HG03378 (cell line): Measurements from ENCODE around the gene TPMT.

Source experiments
- ATAC-seq: cut with Tn5 transposase; IDR thresholded peaks from one replicate; pipeline ENCODE4 v1.9.1; 2021; ENCODE audit warnings: mild to moderate bottlenecking, moderate library complexity; ENCODE audit not compliant: unreplicated experiment

The TPMT gene

DNA sequence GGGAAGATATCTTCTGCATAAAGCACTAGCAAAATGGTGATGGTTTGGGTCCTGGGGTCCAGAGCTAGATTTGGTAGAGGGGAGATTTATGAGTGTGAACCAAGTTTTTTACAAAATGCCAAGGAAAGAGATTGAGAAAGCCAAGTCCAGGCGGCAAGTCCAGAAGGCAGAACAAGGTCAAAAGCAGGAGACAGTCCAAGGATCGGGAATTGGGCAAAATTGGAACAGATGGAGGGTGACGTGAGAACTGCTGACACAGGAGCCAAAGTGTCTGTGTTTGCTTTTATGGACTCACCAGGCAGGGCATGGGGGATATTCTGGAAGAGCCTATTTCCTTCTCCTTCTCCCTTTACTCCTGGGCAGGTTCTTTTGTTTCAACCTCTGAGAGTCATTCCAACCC, 36.5 kb downstream of the TPMT start:
- ATAC-seq = no peak

DNA sequence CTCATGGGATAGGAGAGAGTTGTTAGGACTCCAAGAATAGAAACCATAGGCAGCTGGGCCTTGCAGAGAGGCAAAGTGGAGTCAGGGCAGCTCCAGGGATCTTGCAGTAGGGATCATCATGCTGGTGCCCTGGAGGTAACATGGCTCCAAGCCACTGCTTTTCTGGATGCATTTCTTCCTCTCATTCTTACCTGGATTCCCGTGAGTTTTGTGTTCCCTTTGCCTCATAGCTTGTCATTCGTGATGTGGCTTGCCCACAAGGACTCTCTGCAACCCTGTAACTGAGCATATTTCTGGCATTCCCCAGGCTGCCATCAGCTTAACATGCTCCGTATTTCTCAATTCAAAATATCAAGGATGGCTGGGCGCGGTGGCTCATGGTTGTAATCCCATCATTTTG, 37.7 kb downstream of the TPMT start:
- no peak for ATAC-seq

DNA sequence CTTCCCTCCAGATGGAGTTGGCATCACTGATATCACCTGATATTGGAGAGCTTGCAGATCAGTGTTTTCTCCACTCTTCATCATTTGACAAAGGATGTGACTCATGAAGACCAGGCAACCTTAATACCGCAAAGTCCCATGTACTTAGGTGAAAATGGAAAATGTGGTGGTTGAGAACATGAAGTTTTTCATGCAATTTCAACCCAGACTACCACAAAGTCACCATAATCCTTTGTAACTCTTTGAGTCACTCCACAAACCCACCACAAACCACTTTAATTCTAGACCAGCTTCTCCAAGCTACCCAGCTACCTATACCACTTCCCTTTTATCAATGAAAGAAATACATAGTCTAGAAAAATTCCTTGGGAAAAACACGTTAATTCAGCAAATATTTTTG, 39.5 kb downstream of the TPMT start:
- no peak for ATAC-seq

DNA sequence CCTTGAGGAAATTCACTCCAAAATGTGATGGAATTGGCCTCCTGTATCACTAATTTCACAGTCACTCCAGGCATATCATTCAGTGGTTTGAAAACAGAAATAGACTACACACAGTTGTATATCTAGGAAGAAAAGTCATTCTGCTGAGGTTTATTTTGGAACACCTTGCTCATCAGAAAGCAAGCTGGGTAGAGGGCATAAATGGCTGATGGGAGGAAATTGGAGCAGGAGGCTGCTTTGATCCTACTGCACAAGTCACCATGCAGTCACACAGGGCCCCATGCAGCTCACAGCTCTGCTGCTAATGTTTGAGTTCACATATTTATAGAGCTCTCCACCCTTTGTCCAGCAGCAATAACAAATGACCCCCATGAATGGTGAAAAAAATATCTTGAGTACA, 44.7 kb downstream of the TPMT start:
- ATAC-seq = no peak

DNA sequence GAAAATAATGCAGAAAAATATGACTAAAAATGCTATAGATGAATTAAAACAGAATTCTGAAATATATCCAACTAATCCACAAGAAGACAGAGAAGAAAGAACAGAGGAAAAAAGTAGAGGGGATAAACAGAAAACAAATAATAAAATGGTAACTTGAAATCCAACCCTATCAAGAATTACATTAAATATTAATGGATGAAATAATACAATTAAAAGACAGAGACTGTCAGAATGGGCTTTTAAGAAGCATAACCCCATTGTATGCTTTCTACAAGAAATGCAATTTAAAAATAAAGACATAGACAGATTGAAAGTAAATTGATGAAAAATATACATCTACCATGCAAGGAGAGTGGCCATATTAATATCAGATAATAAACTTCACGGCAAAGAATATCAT, 47.8 kb downstream of the TPMT start:
- ATAC-seq = no peak

DNA sequence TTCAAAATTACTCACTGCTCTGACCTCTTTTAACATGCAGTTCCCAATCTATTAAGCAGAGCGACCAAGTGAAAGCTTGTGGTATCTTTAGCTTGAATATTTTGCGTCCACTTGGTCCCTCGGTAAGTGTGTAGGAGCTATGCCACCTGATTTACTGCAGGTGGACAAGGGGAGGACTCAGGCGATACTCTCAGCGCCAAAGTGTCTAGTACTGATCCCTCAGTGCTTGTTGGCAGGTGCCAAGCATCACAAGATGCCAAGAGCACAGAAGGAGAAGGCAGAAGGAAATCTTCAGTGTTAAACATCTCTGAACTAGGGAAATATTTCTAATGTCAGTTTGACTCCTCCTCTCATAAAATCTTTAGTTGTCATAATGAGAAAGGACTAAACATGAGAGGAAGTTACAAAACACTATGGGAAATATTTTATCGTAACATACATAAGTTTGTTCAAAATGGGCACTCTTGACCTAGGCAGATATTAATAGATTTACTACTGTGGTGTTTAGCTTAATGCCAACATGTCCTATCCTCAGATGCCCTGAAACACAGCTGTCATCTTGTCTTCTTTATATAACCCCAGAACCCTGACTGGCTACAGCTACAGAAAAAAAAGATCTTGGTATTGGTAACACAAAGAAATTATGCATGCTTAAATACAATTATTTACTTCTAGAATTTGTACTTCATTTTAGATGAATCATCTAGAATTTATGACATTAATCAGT, 51.9 kb downstream of the TPMT start:
- ATAC-seq = no peak

DNA sequence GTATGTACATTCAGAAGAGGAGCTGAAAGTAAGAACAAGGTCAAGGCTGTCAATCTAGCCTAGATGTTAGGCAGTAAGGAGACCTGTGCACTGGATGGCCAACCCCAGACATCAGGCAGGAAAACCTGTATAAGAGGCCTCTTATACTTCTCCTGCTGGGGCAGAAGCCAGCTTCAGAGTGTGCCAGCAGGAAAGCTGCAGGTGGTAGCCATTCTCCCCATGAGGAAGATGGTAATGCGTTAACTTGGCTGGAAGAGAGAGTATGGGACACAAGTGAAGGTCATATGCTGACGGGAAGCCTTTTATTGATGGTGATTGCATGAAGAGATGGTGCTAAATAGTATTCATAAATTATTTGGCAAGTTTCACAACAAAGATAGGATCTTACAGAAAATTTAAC, 53.0 kb downstream of the TPMT start:
- ATAC-seq = no peak

DNA sequence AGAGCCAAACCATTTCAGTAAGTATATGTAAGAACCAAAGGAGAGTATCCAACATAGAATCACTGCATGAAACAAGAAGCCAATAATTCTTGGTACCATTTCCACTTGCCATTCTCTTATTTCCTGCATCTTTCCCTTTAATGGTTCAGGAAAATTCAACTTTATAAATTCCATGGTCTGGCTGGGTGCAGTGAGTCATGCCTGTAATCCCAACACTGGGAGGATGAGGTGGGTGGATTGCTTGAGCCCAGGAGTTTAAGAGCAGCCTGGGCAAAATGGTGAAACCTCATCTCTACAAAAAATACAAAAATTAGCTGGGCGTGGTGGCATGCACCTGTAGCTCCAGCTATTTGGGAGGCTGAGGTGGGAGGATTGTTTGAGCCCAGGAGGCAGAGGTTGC, 53.6 kb downstream of the TPMT start:
- ATAC-seq = no peak

DNA sequence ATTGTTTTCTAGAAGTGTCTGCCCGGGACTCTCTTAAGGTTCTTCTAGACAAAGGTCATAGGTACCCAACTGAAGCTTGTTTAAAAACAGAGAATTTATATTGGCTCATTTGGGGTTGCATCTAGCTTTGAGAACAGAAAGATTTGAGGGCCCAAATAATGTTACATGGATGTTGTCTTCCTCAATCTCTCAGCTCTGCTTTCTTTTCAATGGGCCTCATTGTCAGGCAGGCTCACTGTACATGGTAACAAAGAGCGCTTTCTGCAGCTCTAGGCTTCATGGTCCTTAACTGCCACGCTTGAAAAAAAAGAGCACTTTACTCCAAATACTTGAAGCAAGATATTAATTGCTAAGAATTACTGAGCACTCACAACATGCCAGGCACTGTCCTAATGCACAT, 54.6 kb downstream of the TPMT start:
- no peak for ATAC-seq

DNA sequence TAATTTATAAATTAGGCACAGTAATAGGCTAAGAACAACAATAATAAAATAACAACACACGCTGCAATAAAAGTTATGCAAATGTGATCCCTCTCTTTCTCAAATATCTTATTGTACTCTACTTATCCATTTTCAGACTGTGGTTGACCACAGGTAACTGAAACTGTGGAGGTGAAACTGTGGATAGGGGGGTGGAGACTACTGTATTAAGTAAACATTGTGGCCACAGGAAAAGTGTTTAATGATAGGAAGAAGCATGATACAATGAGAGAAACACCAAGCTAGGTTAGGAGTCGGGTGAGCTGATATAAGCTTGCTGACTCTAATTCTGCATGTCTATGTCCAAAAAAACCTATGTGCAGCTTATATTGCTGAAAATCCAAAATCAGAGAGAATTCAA, 55.4 kb downstream of the TPMT start:
- no peak for ATAC-seq

DNA sequence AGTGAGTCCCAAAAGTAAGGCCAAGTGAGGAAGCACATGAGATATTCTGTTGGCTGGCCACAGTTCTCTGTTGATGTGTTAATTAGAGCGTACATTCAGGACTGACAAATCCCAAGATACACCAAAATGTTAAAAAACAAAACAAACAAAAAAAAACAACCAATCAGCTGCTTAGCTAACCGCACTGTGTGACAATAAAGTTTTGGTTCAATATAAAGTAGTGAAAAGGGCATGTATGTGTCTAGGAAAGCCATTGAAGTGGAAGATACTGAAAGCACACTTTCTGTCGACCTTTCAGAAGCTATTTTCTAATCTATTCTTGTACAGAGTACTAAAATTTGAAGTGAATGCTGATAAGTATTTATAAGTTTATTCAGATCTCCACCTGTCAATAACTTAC, 58.5 kb downstream of the TPMT start:
- ATAC-seq = no peak

DNA sequence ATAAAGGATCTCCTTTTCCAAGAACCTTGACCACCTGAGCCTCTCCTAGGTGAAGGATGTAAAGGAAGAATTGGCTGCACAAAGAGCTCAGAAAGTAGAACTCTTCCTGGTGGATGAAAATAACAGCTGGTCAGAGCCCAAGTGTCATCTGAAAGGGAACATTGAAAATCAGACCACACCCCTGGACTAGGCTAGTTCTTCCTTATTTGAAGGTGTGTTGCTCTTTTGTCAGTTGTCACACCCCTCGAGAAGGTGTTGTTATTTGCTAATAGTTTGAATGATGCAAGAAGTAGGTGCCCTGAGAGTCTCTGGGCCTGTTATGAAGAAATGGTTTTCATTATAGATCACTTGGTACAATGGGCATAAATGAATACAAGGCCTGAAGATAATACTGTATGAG, 63.5 kb downstream of the TPMT start:
- ATAC-seq = no peak

DNA sequence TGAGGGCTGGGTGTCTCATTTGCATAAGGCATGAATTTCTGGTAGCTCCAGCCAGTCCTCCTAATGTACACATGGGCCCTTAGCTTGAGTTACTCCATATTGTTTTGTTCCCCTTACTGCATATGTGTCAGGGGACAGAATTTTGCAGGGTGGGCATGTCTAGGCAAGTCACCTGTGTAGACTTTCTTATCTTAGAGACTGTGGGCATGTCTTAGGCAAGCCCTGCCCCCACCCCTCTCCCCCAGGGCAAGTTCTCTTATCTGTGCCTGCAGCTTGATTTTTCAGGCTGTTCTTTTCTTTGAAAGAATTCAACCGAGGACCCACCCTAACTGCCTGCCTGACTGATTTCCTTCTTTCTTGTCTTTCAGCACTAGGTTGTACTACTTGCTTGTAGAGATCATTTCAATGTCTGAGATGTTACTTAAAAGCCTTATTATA, 64.5 kb downstream of the TPMT start:
- ATAC-seq = no peak

DNA sequence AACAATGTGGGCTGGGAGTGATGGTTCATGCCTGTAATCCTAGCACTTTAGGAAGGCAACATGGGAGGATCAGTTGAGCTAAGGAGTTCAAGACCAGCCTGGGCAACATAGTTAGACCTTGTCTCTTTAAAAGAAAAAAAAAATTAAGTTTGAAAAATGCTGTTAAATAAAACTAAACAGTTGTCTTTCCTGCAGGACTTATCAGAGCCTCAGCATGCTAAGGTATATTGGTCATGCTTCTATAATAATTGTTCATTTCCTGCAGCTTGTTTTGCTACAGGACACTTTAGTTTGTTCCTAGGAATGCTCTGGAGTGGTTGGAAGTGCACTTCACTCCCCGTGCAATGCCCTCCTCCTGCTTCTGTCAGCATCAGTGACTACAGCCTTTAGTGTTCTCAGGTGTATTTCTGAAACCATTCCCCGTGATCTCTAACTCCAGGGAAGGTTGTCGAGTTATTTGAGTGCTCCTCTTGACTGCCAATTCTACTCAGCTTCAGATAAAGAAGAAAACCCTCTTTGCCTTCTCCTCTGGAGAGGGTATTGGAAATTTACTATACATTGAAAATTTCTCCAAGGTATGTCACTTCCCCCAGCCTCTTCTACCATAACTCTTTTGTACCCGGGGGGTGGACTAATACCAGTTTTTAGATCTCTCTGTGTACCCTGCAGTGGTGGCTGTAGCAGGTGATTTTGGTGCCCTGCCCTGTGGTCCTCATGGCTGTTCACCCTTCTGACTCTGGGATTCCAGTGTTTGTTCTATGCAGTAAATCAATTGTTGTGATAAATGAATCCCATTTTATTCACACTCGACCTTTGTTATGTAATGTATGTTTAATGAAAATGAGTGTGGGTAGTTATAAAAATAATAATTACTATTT, 66.2 kb downstream of the TPMT start:
- no peak for ATAC-seq

DNA sequence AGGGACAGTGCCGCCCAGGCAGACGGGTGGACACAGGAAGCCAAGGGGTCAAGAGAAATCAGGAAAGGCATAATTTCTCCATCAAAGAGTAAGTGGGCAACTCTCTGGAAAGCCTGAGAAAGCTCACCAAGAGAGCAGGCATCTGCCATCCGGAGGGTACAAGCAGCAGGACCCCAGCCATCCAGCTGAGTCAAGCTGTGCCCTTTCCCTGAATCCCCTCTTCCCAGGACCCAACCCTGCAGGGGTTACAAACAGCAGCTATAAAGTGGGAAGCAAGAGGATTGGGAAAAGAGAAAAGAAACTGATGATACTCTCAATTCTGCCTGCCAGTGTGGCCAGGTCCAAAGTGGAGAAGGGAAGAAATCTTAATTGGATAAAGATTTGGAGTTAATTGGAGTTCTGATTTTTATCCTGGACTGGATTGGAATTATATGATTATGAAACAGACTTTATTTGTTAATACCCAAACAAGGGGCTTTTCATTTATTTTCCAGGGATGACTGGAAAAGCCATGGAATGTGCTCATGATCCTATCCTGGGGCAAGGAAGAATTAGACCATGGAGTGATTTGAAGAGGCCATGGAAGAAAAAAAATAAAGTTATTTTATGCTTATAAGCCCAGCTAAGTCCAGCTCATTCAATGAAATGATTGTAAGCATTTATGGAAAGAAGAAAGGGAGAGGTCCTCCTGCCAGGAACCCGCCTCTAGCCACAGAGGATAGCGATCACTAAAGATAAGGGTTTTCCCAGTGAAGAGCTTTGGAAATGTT, 67.3 kb downstream of the TPMT start:
- no peak for ATAC-seq

DNA sequence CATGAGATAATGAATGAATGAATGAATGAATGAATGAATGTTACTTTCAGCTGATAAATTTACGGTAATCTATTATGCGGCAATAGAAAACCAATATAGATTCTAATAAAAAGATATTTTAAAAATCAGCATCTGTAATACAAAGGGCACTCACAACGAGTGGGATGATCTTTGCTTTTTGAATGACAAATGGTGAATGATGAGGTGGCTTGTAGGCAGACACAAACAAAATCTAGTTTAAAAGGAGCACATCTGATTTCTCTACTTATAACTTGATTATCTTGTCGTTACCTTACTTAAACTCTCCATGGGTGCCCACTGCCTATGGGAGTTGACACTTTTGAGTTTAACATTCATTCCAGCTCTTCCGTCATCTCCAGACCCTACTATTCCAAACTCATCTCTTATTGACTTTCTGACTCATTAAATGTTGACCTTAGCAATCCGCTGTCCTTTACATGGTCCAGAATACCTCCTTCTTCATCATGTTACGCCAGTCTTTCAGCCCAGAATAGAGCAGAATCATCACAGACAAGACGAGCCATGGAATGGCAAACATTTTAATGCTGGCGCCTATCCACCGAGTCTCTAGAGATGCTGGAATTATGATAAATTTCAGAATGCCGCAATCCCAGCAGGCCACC, 73.7 kb downstream of the TPMT start:
- ATAC-seq = no peak

DNA sequence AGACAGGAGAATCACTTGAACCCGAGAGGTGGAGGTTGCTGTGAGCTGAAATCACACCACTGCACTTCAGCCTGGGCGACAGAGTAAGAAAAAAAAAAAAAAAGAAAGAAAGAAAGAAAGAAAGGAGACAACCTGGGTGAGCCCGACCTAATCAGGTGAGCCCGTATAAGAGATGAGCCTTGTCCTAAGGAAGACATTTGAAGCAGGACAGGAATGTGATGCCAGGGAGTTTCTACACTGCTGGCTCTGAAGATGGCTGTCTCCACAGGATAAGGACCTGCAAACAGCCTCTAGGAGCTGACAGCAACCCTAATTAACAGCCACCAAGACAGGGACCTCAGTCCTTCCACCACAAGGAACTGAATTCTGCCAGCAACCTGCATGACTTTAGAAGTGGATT, 74.3 kb downstream of the TPMT start:
- ATAC-seq = no peak

DNA sequence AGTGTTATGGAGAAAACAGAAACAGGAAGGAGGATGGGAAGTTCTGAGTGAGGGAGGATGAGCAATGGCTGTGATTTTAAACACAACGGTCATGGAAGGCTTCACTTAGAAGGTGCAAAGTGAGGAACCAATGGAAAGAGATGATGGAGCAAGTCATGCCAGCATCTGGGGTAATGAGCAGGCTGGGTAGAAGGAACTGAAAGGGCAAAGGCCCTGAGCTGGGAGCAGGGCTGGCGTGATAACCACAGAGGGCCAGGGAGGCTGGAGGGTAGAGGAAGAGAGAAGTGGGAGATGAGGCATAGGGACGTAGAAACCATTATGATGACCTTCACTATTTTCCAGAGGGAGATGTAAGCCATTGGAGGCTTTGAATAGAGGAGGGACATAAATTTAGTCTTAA, 76.0 kb downstream of the TPMT start:
- ATAC-seq = no peak
